ENCODE results near the gene SPTLC2. TPM values are rescaled to one million over a fixed set of nuclear protein-coding genes. Genes with fewer than 3 reads are reported as not detected.
"Not testable (repeated sequence)": the region's sequence is repeated elsewhere in the genome, so short reads cannot be mapped to it uniquely, and the experiment has no call there.

The SPTLC2 gene
- total RNA-seq, 1 experiment from 2014 or later = 14.4 TPM

GRCh38 chr14:77599889-77600288 lies 16.5 kb downstream of the SPTLC2 start:
- DNase-seq (ENCODE audit: low read depth) = no peak
- in situ Hi-C loops (cut with HindIII; ENCODE audit: low pct_unique_long_range_greater_than_20kb, low sequenced_read_pairs) = no loop called here

- in situ Hi-C loops (cut with HindIII; ENCODE audit: low pct_unique_long_range_greater_than_20kb, low sequenced_read_pairs) = no loop called here
- peak; percentile 89 for DNase-seq (ENCODE audit: low read depth)
Measured at GRCh38 chr14:77598366-77599070, 17.9 kb downstream of the SPTLC2 start.

GRCh38 chr14:77593501-77593961 lies 22.9 kb downstream of the SPTLC2 start:
- DNase-seq (ENCODE audit: low read depth) = peak; percentile 18
- in situ Hi-C loops (cut with HindIII; ENCODE audit: low pct_unique_long_range_greater_than_20kb, low sequenced_read_pairs) = no loop called here

- no peak for DNase-seq (ENCODE audit: low read depth)
- in situ Hi-C loops (cut with HindIII; ENCODE audit: low pct_unique_long_range_greater_than_20kb, low sequenced_read_pairs) = no loop called here
Measured at GRCh38 chr14:77590845-77591485, 25.5 kb downstream of the SPTLC2 start.

GRCh38 chr14:77589099-77589498 lies 27.3 kb downstream of the SPTLC2 start:
- in situ Hi-C loops (cut with HindIII; ENCODE audit: low pct_unique_long_range_greater_than_20kb, low sequenced_read_pairs) = no loop called here
- DNase-seq (ENCODE audit: low read depth) = no peak

GRCh38 chr14:77588411-77589025 lies 27.9 kb downstream of the SPTLC2 start:
- DNase-seq (ENCODE audit: low read depth); in situ Hi-C loops (cut with HindIII; ENCODE audit: low pct_unique_long_range_greater_than_20kb, low sequenced_read_pairs): not testable (repeated sequence)

- DNase-seq (ENCODE audit: low read depth) = no peak
- in situ Hi-C loops (cut with HindIII; ENCODE audit: low pct_unique_long_range_greater_than_20kb, low sequenced_read_pairs) = no loop called here
Measured at GRCh38 chr14:77585385-77585784, 31.1 kb downstream of the SPTLC2 start.

GRCh38 chr14:77584809-77585208 lies 31.6 kb downstream of the SPTLC2 start:
- in situ Hi-C loops (cut with HindIII; ENCODE audit: low pct_unique_long_range_greater_than_20kb, low sequenced_read_pairs) = no loop called here
- no peak for DNase-seq (ENCODE audit: low read depth)

GRCh38 chr14:77583657-77584056 lies 32.8 kb downstream of the SPTLC2 start:
- in situ Hi-C loops (cut with HindIII; ENCODE audit: low pct_unique_long_range_greater_than_20kb, low sequenced_read_pairs) = no loop called here
- no peak for DNase-seq (ENCODE audit: low read depth)

GRCh38 chr14:77582511-77582910 lies 33.9 kb downstream of the SPTLC2 start:
- DNase-seq (ENCODE audit: low read depth) = no peak
- in situ Hi-C loops (cut with HindIII; ENCODE audit: low pct_unique_long_range_greater_than_20kb, low sequenced_read_pairs) = no loop called here

GRCh38 chr14:77580964-77581505 lies 35.4 kb downstream of the SPTLC2 start:
- DNase-seq (ENCODE audit: low read depth) = peak; percentile 64
- in situ Hi-C loops (cut with HindIII; ENCODE audit: low pct_unique_long_range_greater_than_20kb, low sequenced_read_pairs) = no loop called here

- peak; percentile 40 for DNase-seq (ENCODE audit: low read depth)
- in situ Hi-C loops (cut with HindIII; ENCODE audit: low pct_unique_long_range_greater_than_20kb, low sequenced_read_pairs) = no loop called here
Measured at GRCh38 chr14:77580477-77580876, 36.0 kb downstream of the SPTLC2 start.

GRCh38 chr14:77579780-77580179 lies 36.7 kb downstream of the SPTLC2 start:
- in situ Hi-C loops (cut with HindIII; ENCODE audit: low pct_unique_long_range_greater_than_20kb, low sequenced_read_pairs) = no loop called here
- no peak for DNase-seq (ENCODE audit: low read depth)

- in situ Hi-C loops (cut with HindIII; ENCODE audit: low pct_unique_long_range_greater_than_20kb, low sequenced_read_pairs) = no loop called here
Measured at GRCh38 chr14:77579065-77579464, 37.4 kb downstream of the SPTLC2 start.

GRCh38 chr14:77574446-77575115 lies 41.9 kb downstream of the SPTLC2 start:
- DNase-seq (ENCODE audit: low read depth) = no peak
- in situ Hi-C loops (cut with HindIII; ENCODE audit: low pct_unique_long_range_greater_than_20kb, low sequenced_read_pairs) = no loop called here

More at GRCh38 chr14:77579065-77579464, 37.4 kb downstream of the SPTLC2 start:
- no peak for DNase-seq (ENCODE audit: low read depth)

GRCh38 chr14:77573964-77574363 lies 42.5 kb downstream of the SPTLC2 start:
- no peak for DNase-seq (ENCODE audit: low read depth)
- in situ Hi-C loops (cut with HindIII; ENCODE audit: low pct_unique_long_range_greater_than_20kb, low sequenced_read_pairs) = no loop called here

- in situ Hi-C loops (cut with HindIII; ENCODE audit: low pct_unique_long_range_greater_than_20kb, low sequenced_read_pairs) = no loop called here
- DNase-seq (ENCODE audit: low read depth) = no peak
Measured at GRCh38 chr14:77570706-77571268, 45.6 kb downstream of the SPTLC2 start.

- in situ Hi-C loops (cut with HindIII; ENCODE audit: low pct_unique_long_range_greater_than_20kb, low sequenced_read_pairs) = no loop called here
- no peak for DNase-seq (ENCODE audit: low read depth)
Measured at GRCh38 chr14:77565994-77566305, 50.5 kb downstream of the SPTLC2 start.

Measured in Caki2 (cell line).